Adrenal gland (tissue), 12 donors: Measurements from ENCODE around the gene PSTPIP1. TPM values are rescaled to one million over a fixed set of nuclear protein-coding genes. Genes with fewer than 3 reads are reported as not detected.

ENCODE experiments used
- DNase-seq, 7 donors: peaks; one replicate each; pipeline ENCODE4 v3.0.0-alpha.2; 2019 to 2020
- H3K27ac ChIP-seq, 5 donors: fragments of 200-600 bp; sonication (generic) in 4 of 5; 1 replicate in 3 of 5; 2 replicates in 2 of 5; pipeline versions ENCODE4 v1.5.1 to v1.8.0; 2016 to 2020; ENCODE audit warnings: mild to moderate bottlenecking in 1 of 5
- H3K27me3 ChIP-seq: fragments of 200-600 bp; 2 replicates; pipeline ENCODE4 v1.8.0; 2021
- H3K36me3 ChIP-seq, 2 donors: fragments of 200-600 bp; replicated peaks in 1 of 2; 1 replicate in 1 of 2; 2 replicates in 1 of 2; pipeline versions ENCODE4 v1.5.1 to v1.8.0; 2018 to 2022
- H3K4me1 ChIP-seq, 2 donors: fragments of 200-600 bp; replicated peaks in 1 of 2; 1 replicate in 1 of 2; 2 replicates in 1 of 2; pipeline versions ENCODE4 v1.5.1 to v1.8.0; 2018 to 2021
- H3K4me3 ChIP-seq, 4 donors: fragments of 200-600 bp; sonication (generic) in 3 of 4; one replicate each; pipeline ENCODE4 v1.5.1; 2016 to 2018
- H3K9me3 ChIP-seq, 3 donors: fragments of 200-600 bp; sonication (generic) in 1 of 3; replicated peaks in 1 of 3; 1 replicate in 2 of 3; 2 replicates in 1 of 3; pipeline versions ENCODE4 v1.5.1 to v1.8.0; 2016 to 2021
- POLR2A ChIP-seq, 2 donors: fragments of 450-650 bp; IDR thresholded peaks; one replicate each; pipeline ENCODE4 v1.6.1; 2017; ENCODE audit warnings: antibody characterized with exemption in 2 of 2, mild to moderate bottlenecking in 2 of 2, moderate library complexity in 1 of 2
- WGBS, 4 donors: extraction: QIAGEN DNeasy Blood & Tissue Kit in 2 of 4; methylation state at CpG; one replicate each; pipeline versions ENCODE4 v1.1.5 to v1.1.7; 2013 to 2017; 5-methylcytosine and 5-hydroxymethylcytosine counted together
- intact Hi-C, 2 donors: fragments of 100-400 bp; cut with DNase I; formaldehyde crosslinking; loops; one replicate each; pipeline versions ENCODE4 v1.14.1 to v1.15.0; 2022 to 2023
- polyA plus RNA-seq, 3 donors: library from polyadenylated mRNA; stranded (reverse); fragments of 200-250 nt in 2 of 3; fragments of 350-450 nt in 1 of 3; fragmentation: Illumina TruSeq in 1 of 3; extraction: RNeasy Lipid Tissue Mini Kit (QIAGEN cat#74804) in 1 of 3; gene quantifications; one replicate each; pipeline ENCODE4 v1.2.3, GENCODE V29; 2013 to 2014
- total RNA-seq, 9 donors: library from RNA; depleted of rRNA in 4 of 9; stranded (reverse); fragments of >200 nt in 4 of 9; fragments of 120-200 nt in 1 of 9; fragmentation: NEBNext Ultra II Directional in 1 of 9; extraction: Animal tissue kit (Norgen Biotek cat#: 25700) in 1 of 9; gene quantifications; one replicate each; pipeline versions ENCODE4 v1.1.0 to v1.2.4, GENCODE V29; 2013 to 2023
- TF ChIP-seq, protein P1 (sequence below), 6 experiments: fragments of 450-650 bp in 4 of 6; fragments of 200-600 bp in 2 of 6; sonication (generic) in 1 of 6; IDR thresholded peaks; 1 replicate in 5 of 6; 2 replicates in 1 of 6; pipeline versions ENCODE4 v1.5.1 to v1.8.0; 2016 to 2021; ENCODE audit warnings: antibody characterized with exemption in 6 of 6, mild to moderate bottlenecking in 2 of 6, moderate library complexity in 1 of 6
- donor health status: healthy with polysubstance abuse.
- donor health status: Bipolar disorder and iron deficiency.
- donor health status: DM: yes; HTN: yes; CAD: no.
- donor health status: DM: no; HTN: no; CAD: no.
- donor health status: DM: no; HTN: no; CAD: no.
- donor health status: DM: yes; HTN: yes; CAD: no.

PSTPIP1 gene
- total and polyA plus RNA-seq, 12 donors, result 1.4 to 31.5 (median 11.5) TPM

DNA sequence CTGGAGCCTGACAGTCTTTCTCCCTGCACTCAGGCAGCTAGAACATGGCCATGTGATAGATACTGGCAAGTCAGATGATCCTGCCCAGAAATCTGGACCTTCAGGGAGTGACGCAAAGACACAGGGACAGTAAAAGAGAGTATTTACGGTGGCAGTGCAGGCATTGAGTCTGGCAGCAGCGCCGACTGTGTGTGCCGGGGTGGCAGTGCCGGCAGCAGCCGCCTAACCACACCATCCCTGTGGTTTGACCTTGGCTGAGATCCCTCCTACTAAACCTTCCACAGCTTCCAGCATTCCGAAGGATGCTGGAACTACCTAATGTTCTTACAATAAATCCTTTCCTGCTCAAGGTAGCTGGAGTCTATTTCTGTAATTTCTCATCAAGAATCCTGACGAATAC, 80.6 kb downstream of the PSTPIP1 start:
- Histone ChIP-seq H3K36me3 (no peaks in the 10 kb centered on the region), H3K4me1 (no peaks in the 10 kb centered on the region), H3K9me3 (no peaks in the 10 kb centered on the region), H3K27me3 (no peaks in the 10 kb centered on the region), H3K27ac (no peak overlapping the region), H3K4me3 (no peak overlapping the region)
- DNase-seq, result peak; percentile 39 to 84 (median 70)
- TF ChIP-seq POLR2A (IDR thresholded peaks at IDR 0.05), result peak in 1 of 2 donors; percentile 16
- TF ChIP-seq, protein P1, sequence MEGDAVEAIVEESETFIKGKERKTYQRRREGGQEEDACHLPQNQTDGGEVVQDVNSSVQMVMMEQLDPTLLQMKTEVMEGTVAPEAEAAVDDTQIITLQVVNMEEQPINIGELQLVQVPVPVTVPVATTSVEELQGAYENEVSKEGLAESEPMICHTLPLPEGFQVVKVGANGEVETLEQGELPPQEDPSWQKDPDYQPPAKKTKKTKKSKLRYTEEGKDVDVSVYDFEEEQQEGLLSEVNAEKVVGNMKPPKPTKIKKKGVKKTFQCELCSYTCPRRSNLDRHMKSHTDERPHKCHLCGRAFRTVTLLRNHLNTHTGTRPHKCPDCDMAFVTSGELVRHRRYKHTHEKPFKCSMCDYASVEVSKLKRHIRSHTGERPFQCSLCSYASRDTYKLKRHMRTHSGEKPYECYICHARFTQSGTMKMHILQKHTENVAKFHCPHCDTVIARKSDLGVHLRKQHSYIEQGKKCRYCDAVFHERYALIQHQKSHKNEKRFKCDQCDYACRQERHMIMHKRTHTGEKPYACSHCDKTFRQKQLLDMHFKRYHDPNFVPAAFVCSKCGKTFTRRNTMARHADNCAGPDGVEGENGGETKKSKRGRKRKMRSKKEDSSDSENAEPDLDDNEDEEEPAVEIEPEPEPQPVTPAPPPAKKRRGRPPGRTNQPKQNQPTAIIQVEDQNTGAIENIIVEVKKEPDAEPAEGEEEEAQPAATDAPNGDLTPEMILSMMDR (IDR thresholded peaks at IDR 0.05), result peak in 2 of 6 experiments; percentile 19 to 28
- WGBS, 4 donors, result 43 to 48% (median 44%) methylated on average over 9 of the region's 9 CpGs
- intact Hi-C loops, result no loop called here

DNA sequence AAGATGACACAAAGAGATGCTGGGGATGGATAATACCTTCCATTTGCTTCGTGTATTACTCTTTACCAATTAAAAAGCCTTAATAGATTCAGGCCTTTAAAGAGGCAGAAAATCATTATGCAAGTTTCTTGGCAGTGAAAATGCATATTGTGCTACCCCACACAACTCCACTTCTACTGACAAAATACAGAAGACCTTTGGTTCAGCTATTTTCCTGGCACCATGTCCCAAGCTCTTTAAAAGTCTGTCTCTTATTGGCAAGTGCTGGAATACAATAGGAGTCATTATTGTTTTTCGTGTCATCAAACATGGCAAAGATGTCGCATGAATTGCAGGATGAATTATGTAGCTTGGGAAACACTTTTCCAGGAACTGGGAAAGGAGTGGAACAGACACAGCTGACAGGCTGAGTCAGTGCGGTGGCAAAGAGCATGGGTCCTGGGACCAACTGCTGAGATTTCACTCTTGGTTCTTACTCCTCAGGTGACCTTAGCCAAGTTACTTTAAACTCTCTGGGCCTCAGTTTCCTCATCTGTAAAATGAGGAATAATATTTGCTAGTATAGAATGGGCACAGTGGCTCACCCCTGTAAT, 81.5 kb downstream of the PSTPIP1 start:
- TF ChIP-seq, protein P1 (IDR thresholded peaks at IDR 0.05), result no peak
- no peak for TF ChIP-seq POLR2A (IDR thresholded peaks at IDR 0.05)
- H3K9me3 ChIP-seq, result no peaks in the 10 kb centered on the region
- H3K4me3 ChIP-seq, result no peak overlapping the region
- 72 to 88% (median 74%) methylated on average over 4 of the region's 4 CpGs for WGBS, 4 donors
- H3K36me3 ChIP-seq, result no peaks in the 10 kb centered on the region
- H3K27me3 ChIP-seq, result no peaks in the 10 kb centered on the region
- no peaks in the 10 kb centered on the region for H3K4me1 ChIP-seq
- DNase-seq, result no peak
- H3K27ac ChIP-seq, result no peak overlapping the region
- intact Hi-C loops, result no loop called here

DNA sequence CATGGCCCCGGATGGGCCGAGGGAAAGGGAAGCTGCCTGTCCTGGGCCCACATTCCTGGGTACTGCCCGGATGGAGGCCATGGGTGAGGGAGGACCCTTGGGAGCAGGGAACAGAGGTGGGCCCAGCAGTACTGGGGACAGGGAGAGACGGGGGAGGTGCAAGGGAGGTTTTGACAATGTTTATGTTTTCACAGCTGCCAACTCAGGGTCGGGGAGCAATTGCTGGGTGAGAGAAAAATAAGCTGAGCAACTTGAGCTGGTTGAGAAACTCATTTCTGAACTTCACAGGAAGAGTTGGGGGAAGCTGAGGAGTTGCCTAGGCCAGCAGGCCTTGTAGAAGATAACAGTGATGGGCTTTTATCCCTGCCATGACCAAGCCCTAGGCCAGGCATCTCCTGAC, 87.0 kb downstream of the PSTPIP1 start:
- Histone ChIP-seq H3K27me3 (no peaks in the 10 kb centered on the region), H3K27ac (no peak overlapping the region), H3K36me3 (no peaks in the 10 kb centered on the region), H3K4me3 (no peak overlapping the region), H3K4me1 (peaks cover 0 to 8% of the 10 kb centered on the region in 2 donors), H3K9me3 (no peaks in the 10 kb centered on the region)
- 69 to 80% (median 76%) methylated on average over 3 to 5 of the region's 5 CpGs for WGBS, 4 donors
- TF ChIP-seq, protein P1 (IDR thresholded peaks at IDR 0.05), result no peak
- TF ChIP-seq POLR2A (IDR thresholded peaks at IDR 0.05), result no peak
- intact Hi-C loops, result no loop called here
- no peak for DNase-seq

DNA sequence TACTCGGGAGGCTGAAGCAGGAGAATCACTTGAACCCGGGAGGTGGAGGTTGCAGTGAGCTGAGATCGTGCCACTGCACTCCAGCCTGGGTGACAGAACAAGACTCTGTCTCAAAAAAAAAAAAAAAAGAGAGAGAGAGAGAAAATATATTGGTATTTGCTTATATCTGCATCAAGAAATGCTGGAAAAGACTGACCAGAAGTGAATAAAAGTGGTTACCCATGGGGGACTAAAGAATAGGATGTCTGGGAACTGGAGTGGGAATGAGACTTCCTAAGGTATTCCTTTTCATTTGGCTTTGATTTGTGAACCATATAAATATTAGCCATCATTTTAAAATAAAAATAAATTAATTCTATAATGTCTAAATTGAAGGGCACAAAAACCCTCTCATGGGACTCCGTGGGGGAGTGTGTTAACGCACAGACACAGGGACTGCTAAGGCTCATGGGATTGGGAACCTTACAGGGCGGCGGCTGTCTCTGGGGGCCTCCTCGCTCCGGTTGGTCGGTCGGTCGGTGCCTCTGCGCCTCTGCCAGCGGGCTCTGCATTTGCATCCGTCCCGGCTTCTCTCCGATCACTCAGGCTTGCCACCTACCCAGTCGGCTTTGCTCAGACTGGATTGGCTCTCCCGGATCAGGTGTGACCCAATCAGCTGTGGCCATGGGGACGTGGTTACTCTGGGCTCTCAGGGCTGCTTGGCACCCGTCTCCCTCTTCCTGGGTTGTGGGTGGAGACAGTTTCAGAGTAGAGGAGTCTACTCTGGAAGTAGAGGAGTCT, 88.6 kb downstream of the PSTPIP1 start:
- Histone ChIP-seq H3K4me1 (peaks cover 0 to 8% of the 10 kb centered on the region in 2 donors), H3K27ac (peak overlapping the region in 1 of 5 donors; percentile 48), H3K9me3 (no peaks in the 10 kb centered on the region), H3K27me3 (no peaks in the 10 kb centered on the region), H3K4me3 (peak overlapping the region in 1 of 4 donors; percentile 41), H3K36me3 (no peaks in the 10 kb centered on the region)
- no peak for TF ChIP-seq POLR2A (IDR thresholded peaks at IDR 0.05)
- TF ChIP-seq, protein P1 (IDR thresholded peaks at IDR 0.05), result no peak
- intact Hi-C loops, result no loop called here
- DNase-seq, result peak; percentile 79 to 96 (median 89)
- 11 to 35% (median 15%) methylated on average over 9 to 21 of the region's 21 CpGs for WGBS, 4 donors
